Progenitor cell of endocrine pancreas (in vitro differentiated cells): ENCODE results near the gene CALR. TPM values are rescaled to one million over a fixed set of nuclear protein-coding genes. Genes with fewer than 3 reads are reported as not detected.
"Not testable (repeated sequence)": the region's sequence is repeated elsewhere in the genome, so short reads cannot be mapped to it uniquely, and the experiment has no call there.

Source experiments
- DNase-seq: peaks from one replicate; pipeline ENCODE4 v3.0.0; 2021; ENCODE audit warnings: low spot score; ENCODE audit not compliant: unreplicated experiment
- H3K27ac Mint-ChIP-seq: 2 replicates; pipeline ENCODE4 v1.8.0; 2021; ENCODE audit warnings: mild to moderate bottlenecking, moderate library complexity, mixed read lengths
- H3K27me3 Mint-ChIP-seq: 2 replicates; pipeline ENCODE4 v1.8.0; 2021; ENCODE audit warnings: mixed read lengths
- H3K36me3 Mint-ChIP-seq: 2 replicates; pipeline ENCODE4 v1.8.0; 2022; ENCODE audit warnings: mixed read lengths; ENCODE audit not compliant: insufficient read depth
- H3K4me1 Mint-ChIP-seq: 2 replicates; pipeline ENCODE4 v1.8.0; 2021; ENCODE audit warnings: low read depth, mixed read lengths
- H3K4me3 Mint-ChIP-seq: 2 replicates; pipeline ENCODE4 v1.8.0; 2021; ENCODE audit warnings: low read depth, mild to moderate bottlenecking, moderate library complexity, mixed read lengths
- H3K9me3 Mint-ChIP-seq: 2 replicates; pipeline ENCODE4 v1.8.0; 2021; ENCODE audit warnings: low read depth, mixed read lengths
- total RNA-seq: library from RNA; stranded (reverse); gene quantifications from 2 replicates; pipeline ENCODE4 v1.2.1, GENCODE V29; 2021
- TF ChIP-seq, protein P1 (sequence below): fragments of 200-600 bp; sonication (generic); IDR thresholded peaks from one replicate; pipeline ENCODE4 v1.5.0; 2021; ENCODE audit warnings: antibody characterized with exemption, mild to moderate bottlenecking; ENCODE audit not compliant: unreplicated experiment

CALR gene
- total RNA-seq, 1 donor from 2014 or later: 707 TPM

- TF ChIP-seq, protein P1, sequence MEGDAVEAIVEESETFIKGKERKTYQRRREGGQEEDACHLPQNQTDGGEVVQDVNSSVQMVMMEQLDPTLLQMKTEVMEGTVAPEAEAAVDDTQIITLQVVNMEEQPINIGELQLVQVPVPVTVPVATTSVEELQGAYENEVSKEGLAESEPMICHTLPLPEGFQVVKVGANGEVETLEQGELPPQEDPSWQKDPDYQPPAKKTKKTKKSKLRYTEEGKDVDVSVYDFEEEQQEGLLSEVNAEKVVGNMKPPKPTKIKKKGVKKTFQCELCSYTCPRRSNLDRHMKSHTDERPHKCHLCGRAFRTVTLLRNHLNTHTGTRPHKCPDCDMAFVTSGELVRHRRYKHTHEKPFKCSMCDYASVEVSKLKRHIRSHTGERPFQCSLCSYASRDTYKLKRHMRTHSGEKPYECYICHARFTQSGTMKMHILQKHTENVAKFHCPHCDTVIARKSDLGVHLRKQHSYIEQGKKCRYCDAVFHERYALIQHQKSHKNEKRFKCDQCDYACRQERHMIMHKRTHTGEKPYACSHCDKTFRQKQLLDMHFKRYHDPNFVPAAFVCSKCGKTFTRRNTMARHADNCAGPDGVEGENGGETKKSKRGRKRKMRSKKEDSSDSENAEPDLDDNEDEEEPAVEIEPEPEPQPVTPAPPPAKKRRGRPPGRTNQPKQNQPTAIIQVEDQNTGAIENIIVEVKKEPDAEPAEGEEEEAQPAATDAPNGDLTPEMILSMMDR: no peak
- Mint-ChIP-seq H3K4me3 (no peak overlapping the region), H3K9me3 (no peaks in the 10 kb centered on the region), H3K36me3 (peaks cover 24% of the 10 kb centered on the region), H3K4me1 (peaks cover 9% of the 10 kb centered on the region), H3K27ac (no peak overlapping the region), H3K27me3 (no peaks in the 10 kb centered on the region)
- DNase-seq: no peak
Measured at GRCh38 chr19:12952488-12953137, 14.2 kb downstream of the CALR start.

GRCh38 chr19:12953138-12953798 is 14.9 kb downstream of the CALR start:
- TF ChIP-seq, protein P1: no peak
- H3K36me3 Mint-ChIP-seq: peaks cover 22% of the 10 kb centered on the region
- H3K27ac Mint-ChIP-seq: no peak overlapping the region
- peaks cover 8% of the 10 kb centered on the region for H3K4me1 Mint-ChIP-seq
- H3K4me3 Mint-ChIP-seq: no peak overlapping the region
- no peaks in the 10 kb centered on the region for H3K27me3 Mint-ChIP-seq
- no peaks in the 10 kb centered on the region for H3K9me3 Mint-ChIP-seq
- no peak for DNase-seq

DNA sequence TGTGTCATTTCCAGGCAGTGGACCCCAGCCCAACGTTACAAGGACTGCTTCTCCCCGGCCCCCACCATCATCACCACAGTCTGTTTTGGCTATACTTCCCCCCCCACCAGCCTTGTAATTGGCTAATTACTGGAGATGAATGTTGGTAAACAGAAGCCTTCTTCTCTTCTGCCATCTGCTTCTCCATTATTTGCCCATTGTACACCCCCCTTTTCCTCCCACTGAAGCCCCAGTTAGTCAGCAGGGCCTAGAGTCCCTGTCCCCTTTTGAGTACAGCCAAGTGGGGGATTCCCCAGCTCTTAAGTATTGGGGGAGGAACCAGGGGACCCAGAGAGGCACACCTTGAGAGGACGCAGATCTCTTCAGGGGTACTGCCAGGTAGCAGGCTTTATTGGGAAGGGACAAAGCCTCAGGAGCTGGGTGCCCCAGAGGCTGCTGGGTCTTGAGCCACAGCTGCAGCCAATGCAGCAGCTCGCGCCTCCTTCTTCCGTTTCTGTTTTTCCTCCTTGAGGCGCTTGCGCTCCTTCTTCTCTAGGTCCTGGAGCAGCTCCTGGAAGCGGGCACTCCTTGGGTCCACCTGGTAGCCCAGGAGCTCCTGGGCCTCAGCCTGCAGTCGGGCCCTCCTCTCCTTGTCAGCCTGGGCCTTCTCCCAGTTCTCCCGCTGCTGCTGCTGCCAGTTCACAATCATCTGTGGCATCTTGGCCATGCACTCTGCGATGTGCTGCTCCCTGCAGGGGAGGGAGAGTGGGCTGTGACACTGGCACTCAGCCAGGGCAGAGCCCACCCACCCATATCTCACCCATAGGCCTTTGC is 15.6 kb downstream of the CALR start:
- H3K4me1 Mint-ChIP-seq: peaks cover 8% of the 10 kb centered on the region
- no peak overlapping the region for H3K27ac Mint-ChIP-seq
- no peak for DNase-seq
- peak overlapping the region; percentile 34 for H3K4me3 Mint-ChIP-seq
- H3K27me3 Mint-ChIP-seq: no peaks in the 10 kb centered on the region
- TF ChIP-seq, protein P1: no peak
- H3K36me3 Mint-ChIP-seq: peaks cover 22% of the 10 kb centered on the region
- H3K9me3 Mint-ChIP-seq: no peaks in the 10 kb centered on the region

GRCh38 chr19:12954612-12954962 is 16.2 kb downstream of the CALR start:
- Mint-ChIP-seq H3K36me3 (peaks cover 20% of the 10 kb centered on the region), H3K4me3 (peak overlapping the region; percentile 34), H3K27ac (peak overlapping the region; percentile 13), H3K9me3 (no peaks in the 10 kb centered on the region), H3K27me3 (no peaks in the 10 kb centered on the region), H3K4me1 (peaks cover 8% of the 10 kb centered on the region)
- no peak for DNase-seq
- TF ChIP-seq, protein P1: no peak

DNA sequence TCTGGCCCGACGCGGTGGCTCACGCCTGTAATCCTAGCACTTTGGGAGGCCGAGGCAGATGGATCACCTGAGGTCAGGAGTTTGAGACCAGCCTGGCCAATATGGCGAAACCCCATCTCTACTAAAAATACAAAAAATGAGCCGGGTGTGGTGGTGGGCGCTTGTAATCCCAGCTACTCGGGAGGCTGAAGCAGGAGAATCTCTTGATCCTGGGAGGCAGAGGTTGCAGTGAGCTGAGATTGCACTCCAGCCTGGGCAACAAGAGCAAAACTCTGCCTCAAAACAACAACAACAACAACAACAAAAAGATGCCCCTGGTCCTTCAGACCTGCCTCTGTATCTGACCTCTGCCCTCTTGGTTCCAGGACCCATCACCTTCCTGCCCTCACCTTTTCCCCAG is 17.2 kb downstream of the CALR start:
- Mint-ChIP-seq H3K36me3 (peaks cover 14% of the 10 kb centered on the region), H3K4me3 (peak overlapping the region; percentile 83), H3K27ac (peak overlapping the region; percentile 92)
- not testable (repeated sequence) for DNase-seq, H3K27me3 Mint-ChIP-seq, H3K4me1 Mint-ChIP-seq, H3K9me3 Mint-ChIP-seq
